ENCODE measurements around the gene SLC66A3.
"Not testable (repeated sequence)": the region's sequence is repeated elsewhere in the genome, so short reads cannot be mapped to it uniquely, and the experiment has no call there.

The SLC66A3 gene

GRCh38 chr2:11161747-11162146 is 6.5 kb downstream of the SLC66A3 start:
- no peak for DNase-seq (ENCODE audit: low read depth in 4 of 4, low spot score in 1 of 4)

GRCh38 chr2:11163439-11164317 is 8.4 kb downstream of the SLC66A3 start:
- no peak for DNase-seq (ENCODE audit: low read depth in 4 of 4, low spot score in 1 of 4)

- DNase-seq (ENCODE audit: low read depth in 4 of 4, low spot score in 1 of 4), result not testable (repeated sequence)
These were observed 9.8 kb downstream of the SLC66A3 start for GRCh38 chr2:11165046-11165445.

DNA sequence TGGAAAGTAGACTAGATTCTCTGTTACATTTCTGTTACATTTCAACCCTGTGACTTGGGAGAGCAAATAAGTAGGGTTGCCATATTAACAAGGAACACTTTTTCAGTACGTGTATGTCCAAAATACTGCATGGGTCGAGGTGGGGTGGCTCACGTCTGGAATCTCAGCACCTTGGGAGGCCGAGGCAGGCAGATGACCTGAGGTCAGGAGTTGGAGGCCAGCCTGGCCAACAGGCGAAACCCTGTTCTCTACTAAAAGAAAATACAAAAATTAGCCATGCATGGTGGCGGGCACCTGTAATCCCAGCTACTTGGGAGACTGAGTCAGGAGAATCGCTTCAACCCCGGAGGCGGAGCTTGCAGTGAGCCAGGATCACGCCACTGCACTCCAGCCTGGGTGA is 11.2 kb downstream of the SLC66A3 start:
- no peak for DNase-seq (ENCODE audit: low read depth in 4 of 4, low spot score in 1 of 4)

- DNase-seq (ENCODE audit: low read depth in 4 of 4, low spot score in 1 of 4), result no peak
These were observed 13.2 kb downstream of the SLC66A3 start for GRCh38 chr2:11168488-11168887.

- no peak for DNase-seq (ENCODE audit: low read depth in 4 of 4, low spot score in 1 of 4)
These were observed 14.1 kb downstream of the SLC66A3 start for GRCh38 chr2:11169333-11169732.

GRCh38 chr2:11174222-11174621 is 19.0 kb downstream of the SLC66A3 start:
- no peak for DNase-seq (ENCODE audit: low read depth in 4 of 4, low spot score in 1 of 4)

DNA sequence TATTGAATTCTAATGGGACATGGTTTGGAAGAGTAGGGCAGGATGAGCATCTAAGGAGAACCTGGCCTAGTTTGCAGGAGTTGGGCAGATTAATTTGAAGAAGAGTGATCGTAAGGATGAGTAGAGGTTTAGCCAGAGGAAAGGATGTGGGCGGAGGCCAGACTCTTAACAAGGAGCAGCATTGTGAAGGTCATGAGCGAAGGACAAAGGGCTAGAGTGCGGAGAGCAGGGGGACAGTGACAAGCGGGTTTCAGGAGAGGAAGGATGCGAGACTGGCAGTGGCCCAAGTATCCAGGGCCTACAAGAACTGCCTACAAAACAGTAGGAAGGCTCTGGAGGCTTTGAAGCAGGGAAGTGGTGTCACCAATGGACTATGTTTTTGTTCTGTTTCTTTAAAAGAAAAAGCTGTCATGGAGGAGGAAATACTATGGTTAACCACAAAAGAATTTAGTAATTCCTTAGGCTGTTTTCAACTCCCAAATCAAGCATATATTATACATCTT is 20.1 kb downstream of the SLC66A3 start:
- DNase-seq (ENCODE audit: low read depth in 4 of 4, low spot score in 1 of 4), result no peak

DNA sequence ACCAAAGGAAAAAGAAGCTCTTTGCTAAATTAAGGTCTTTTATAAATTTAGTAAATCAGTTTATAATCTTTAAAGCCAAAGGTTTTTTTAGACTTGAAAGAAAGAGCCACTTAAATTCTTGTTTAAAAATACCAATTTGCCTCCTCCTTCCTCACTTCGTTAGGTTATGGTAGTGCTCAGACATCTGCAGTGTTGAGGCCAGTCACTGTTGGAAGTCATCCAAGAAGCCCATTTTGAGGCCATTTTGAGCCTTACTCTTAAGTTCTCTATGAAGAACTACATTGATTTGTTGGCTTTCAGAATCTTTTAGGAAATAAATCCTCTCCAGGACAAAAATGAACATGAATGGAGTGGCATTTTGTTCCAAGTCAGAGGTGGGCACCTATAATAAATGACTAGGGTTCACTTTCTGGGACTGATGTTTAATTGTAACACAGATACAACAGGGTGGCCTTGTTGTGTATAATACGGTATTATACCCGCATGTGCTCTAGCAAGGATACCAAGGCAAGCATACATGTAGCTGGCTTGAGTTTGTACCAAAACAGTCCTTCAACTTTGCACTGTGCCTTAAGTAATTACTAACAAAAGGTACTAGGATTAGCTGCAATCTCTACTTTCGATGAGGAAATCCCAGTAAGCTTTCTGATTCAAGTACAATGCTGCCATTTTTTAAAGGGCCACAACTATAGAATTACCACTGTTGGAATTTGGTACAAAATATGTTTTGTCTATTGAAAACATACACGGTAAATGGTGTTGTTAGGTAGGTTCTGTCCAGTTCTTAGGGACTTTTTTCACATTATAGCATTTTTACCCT is 22.8 kb downstream of the SLC66A3 start:
- DNase-seq (ENCODE audit: low read depth in 4 of 4, low spot score in 1 of 4), result no peak

GRCh38 chr2:11179196-11179595 is 23.9 kb downstream of the SLC66A3 start:
- no peak for DNase-seq (ENCODE audit: low read depth in 4 of 4, low spot score in 1 of 4)

GRCh38 chr2:11179899-11180298 is 24.6 kb downstream of the SLC66A3 start:
- DNase-seq (ENCODE audit: low read depth in 4 of 4, low spot score in 1 of 4), result no peak

DNA sequence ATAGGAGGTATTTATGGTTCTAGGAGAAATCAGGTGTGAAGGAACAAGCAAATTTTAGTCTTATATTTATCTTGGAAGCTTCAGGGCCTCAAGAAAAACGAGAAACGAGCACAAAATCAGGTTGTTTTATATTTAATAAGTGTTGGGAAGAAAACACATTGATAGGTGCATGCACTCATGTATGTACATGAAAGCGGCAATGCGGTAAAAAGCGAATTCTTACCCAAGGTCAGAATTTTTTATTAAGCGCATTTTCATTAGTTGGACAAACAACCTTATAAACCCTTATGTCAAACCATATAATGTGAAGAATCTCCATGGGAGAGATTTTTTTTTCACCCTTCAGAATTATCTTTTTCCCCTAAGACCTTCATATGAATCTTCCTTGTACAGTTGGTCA is 25.4 kb downstream of the SLC66A3 start:
- no peak for DNase-seq (ENCODE audit: low read depth in 4 of 4, low spot score in 1 of 4)

DNA sequence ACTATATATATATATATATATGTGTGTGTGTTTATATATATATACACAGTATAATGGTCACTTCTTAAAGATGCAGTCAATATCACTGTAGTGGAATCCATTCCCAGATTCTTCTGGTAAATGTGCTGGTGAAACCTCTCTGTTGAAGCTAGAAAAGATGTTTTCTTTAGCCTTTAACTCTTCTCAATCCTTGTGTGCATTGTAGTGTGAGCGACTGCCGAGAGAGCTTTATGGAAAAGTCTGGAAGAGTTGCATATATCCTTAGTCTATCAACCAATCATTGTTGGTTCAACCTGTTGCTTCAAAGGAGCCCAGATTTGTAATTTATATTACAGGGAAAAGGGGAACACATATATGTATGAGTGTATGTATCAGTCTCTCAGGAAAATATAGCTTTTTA is 27.7 kb downstream of the SLC66A3 start:
- no peak for DNase-seq (ENCODE audit: low read depth in 4 of 4, low spot score in 1 of 4)

- DNase-seq (ENCODE audit: low read depth in 4 of 4, low spot score in 1 of 4), result no peak
These were observed 30.9 kb downstream of the SLC66A3 start for GRCh38 chr2:11186145-11186544.

DNA sequence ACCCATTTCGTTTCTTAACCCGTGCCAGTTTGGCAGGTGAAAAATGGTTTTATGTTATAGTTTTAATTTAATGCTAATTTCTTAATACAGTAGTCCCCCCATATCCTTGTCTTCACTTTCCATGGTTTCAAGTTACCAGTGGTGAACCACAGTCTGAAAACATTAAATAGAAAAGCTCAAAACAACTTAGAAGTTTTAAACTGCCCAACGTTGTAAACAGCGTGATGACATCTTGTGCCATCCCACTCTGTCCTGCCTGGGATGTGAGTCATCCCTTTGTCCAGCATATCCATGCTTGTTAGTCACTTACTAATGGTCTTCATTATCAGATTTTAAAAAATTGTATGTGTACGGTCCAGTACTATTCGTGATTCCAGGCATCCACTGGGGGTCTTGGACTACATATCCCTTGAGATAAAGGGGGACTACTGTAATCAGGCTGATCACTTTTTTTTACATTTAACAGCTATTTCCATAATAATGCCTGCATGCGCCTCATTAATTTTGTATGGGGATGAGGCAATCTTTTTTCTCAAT is 31.9 kb downstream of the SLC66A3 start:
- no peak for DNase-seq (ENCODE audit: low read depth in 4 of 4, low spot score in 1 of 4)

DNA sequence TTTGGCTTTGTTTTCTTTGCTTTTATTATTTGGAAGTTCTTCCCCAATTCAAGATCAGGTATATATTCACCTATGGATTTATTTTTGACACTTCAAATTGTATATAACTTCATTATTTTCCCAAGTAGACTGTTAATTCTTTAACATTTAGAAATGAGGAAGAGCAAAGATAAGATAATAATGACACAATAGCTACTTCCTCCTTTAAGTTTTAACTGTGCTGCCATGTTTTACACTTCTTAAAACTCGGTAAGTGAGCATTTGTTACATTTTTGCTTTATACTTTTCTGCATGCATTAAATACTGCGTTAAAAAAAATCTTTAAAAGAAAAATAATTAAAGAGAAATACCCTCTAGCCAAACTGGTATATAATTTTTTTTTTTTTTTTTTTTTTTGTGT is 32.5 kb downstream of the SLC66A3 start:
- no peak for DNase-seq (ENCODE audit: low read depth in 4 of 4, low spot score in 1 of 4)

DNA sequence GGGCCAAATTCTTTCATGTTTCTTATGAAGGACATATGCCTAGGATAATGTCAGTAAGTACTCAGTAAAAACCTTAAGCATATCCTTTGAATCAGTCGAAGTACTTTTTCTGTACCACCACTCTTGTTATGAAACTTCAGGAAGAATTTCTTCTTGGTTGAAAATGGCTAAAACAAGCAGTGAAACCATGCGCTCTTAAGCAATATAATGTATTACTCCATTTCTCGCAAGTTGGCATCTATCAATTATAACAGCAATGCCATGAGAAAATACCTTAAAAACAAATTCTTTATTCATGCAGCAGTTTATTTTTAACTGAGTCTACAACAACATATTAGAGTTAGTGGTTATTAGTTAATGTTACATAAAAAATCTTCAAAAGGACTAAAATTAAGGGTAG is 41.0 kb downstream of the SLC66A3 start:
- no peak for DNase-seq (ENCODE audit: low read depth in 4 of 4, low spot score in 1 of 4)

GRCh38 chr2:11200651-11201050 is 45.4 kb downstream of the SLC66A3 start:
- DNase-seq (ENCODE audit: low read depth in 4 of 4, low spot score in 1 of 4), result no peak

GRCh38 chr2:11201969-11202368 is 46.7 kb downstream of the SLC66A3 start:
- DNase-seq (ENCODE audit: low read depth in 4 of 4, low spot score in 1 of 4), result no peak

GRCh38 chr2:11203480-11203879 is 48.2 kb downstream of the SLC66A3 start:
- DNase-seq (ENCODE audit: low read depth in 4 of 4, low spot score in 1 of 4), result no peak

DNA sequence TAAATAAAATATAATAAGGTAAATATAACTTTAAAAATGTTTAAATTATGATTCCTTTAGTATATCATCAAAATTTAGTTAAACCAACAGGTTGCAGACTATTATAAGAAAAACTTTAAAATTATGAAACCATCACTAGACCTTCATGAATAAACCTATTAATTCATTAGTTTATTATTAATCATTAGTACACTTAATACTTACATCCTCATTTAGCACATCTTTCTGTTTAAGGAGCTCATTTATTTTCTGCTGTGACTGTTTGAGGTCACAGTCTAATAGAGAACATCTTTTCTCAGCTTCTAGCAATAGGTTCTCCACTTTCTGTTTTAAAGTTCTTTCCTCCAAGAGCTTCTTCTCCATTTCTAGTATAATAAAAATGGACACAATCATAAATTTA is 52.8 kb downstream of the SLC66A3 start:
- no peak for DNase-seq (ENCODE audit: low read depth in 4 of 4, low spot score in 1 of 4)

- no peak for DNase-seq (ENCODE audit: low read depth in 4 of 4, low spot score in 1 of 4)
These were observed 57.4 kb downstream of the SLC66A3 start for GRCh38 chr2:11212645-11213044.
